ENCODE results near the gene TCERG1. TPM values are rescaled to one million over a fixed set of nuclear protein-coding genes. Genes with fewer than 3 reads are reported as not detected.
A peak's percentile ranks its signal among the peaks of the same experiment; 100 is the strongest.

Gene TCERG1
- total and polyA plus RNA-seq, 9 of the 15 experiments (the other 6 are each of a cell fraction or from before 2014, with no cell fraction given), result 50.3 to 148 (median 119) TPM

- 0 out of 2 replicates have a peak, but pooled peaks have one; percentile 33 for TF ChIP-seq RERE (CRISPR knock-in tag; IDR thresholded peaks at IDR 0.05; ENCODE audit: borderline replicate concordance)
- TF ChIP-seq POLR2G (IDR thresholded peaks at IDR 0.05; ENCODE audit: low read depth, low read length), result peak; percentile 48
- TF ChIP-seq, protein P1, sequence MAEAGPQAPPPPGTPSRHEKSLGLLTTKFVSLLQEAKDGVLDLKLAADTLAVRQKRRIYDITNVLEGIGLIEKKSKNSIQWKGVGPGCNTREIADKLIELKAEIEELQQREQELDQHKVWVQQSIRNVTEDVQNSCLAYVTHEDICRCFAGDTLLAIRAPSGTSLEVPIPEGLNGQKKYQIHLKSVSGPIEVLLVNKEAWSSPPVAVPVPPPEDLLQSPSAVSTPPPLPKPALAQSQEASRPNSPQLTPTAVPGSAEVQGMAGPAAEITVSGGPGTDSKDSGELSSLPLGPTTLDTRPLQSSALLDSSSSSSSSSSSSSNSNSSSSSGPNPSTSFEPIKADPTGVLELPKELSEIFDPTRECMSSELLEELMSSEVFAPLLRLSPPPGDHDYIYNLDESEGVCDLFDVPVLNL (CRISPR knock-in tag; IDR thresholded peaks at IDR 0.05; ENCODE audit: low read depth), result peak; percentile 38; the same call in 1 of the 2 replicates
- 0 out of 2 replicates have a peak, but pooled peaks have one; percentile 47 for TF ChIP-seq RBFOX2 (IDR thresholded peaks at IDR 0.05; ENCODE audit: low read depth, low read length)
Observed at GRCh38 chr5:146458894-146459293, 11.8 kb downstream of the TCERG1 start (continued).
